A549 (cell line): ENCODE data around the gene ADAM19. TPM values are rescaled to one million over a fixed set of nuclear protein-coding genes. Genes with fewer than 3 reads are reported as not detected.
A peak's percentile ranks its signal among the peaks of the same experiment; 100 is the strongest.

Experiments
- ATAC-seq, 2 experiments: fragments of 200-7000 bp in 1 of 2; fragments of >200 bp in 1 of 2; cut with Nextera tagmentation in 1 of 2; cut with Tn5 transposase in 1 of 2; 3 replicates each; pipeline versions ENCODE4 v1.8.0 to v1.9.1; 2018 to 2020; ENCODE audit warnings: mild to moderate bottlenecking in 1 of 2, moderate library complexity in 1 of 2
- CTCF ChIA-PET: fragments of 300-600 bp; sonication (Branson Sonifier 250); formaldehyde crosslinking; extraction: SDS; loops from one replicate; lab custom pipeline; 2021; ENCODE audit warnings: antibody characterized with exemption, inconsistent platforms; lab: Yijun Ruan, JAX
- POLR2A ChIA-PET: fragments of 350-600 bp; formaldehyde crosslinking; extraction: SDS; loops from one replicate; lab custom pipeline; 2021; ENCODE audit warnings: antibody characterized with exemption, inconsistent platforms; lab: Yijun Ruan, JAX
- DNase-seq, 2 experiments: peaks; one replicate each; pipeline versions ENCODE4 v3.0.0 to v3.0.0-alpha.2; 2011 to 2016; ENCODE audit warnings: low read depth in 1 of 2, low spot score in 1 of 2
- FAIRE-seq: peaks from 2 replicates; lab custom pipeline; 2011; peaks lifted over from hg19 to GRCh38; lab: Jason Lieb, UNC
- H3K27ac ChIP-seq, 2 experiments: fragments of >200 bp; sonication (Bioruptor Twin); formaldehyde crosslinking; 3 replicates each; pipeline ENCODE4 v1.5.1; 2016 to 2017
- H3K4me1 ChIP-seq: fragments of >200 bp; sonication (Bioruptor Twin); formaldehyde crosslinking; 3 replicates; pipeline ENCODE4 v1.6.1; 2016
- H3K4me2 ChIP-seq: fragments of >200 bp; sonication (Bioruptor Twin); formaldehyde crosslinking; 3 replicates; pipeline ENCODE4 v1.6.1; 2016
- H3K4me3 ChIP-seq: fragments of >200 bp; sonication (Bioruptor Twin); formaldehyde crosslinking; 3 replicates; pipeline ENCODE4 v1.5.1; 2016
- H3K9me3 ChIP-seq: fragments of >200 bp; sonication (Bioruptor Twin); formaldehyde crosslinking; 3 replicates; pipeline ENCODE4 v1.6.1; 2016
- BCL3 ChIP-seq: fragments of >200 bp; sonication (Bioruptor Twin); formaldehyde crosslinking; IDR thresholded peaks from 3 replicates; pipeline ENCODE4 v1.6.1; 2016
- BHLHE40 ChIP-seq: IDR thresholded peaks from 2 replicates; pipeline ENCODE4 v1.6.1; 2012; ENCODE audit warnings: low read depth, low read length, inconsistent platforms
- CBX8 ChIP-seq: fragments of 200-600 bp; sonication (generic); IDR thresholded peaks from 2 replicates; pipeline ENCODE4 v1.6.1; 2016
- CEBPB ChIP-seq, 2 experiments: fragments of >200 bp in 1 of 2; sonication (Bioruptor Twin) in 1 of 2; formaldehyde crosslinking in 1 of 2; IDR thresholded peaks; 2 replicates each; pipeline ENCODE4 v1.6.1; 2012 to 2016
- CTCF ChIP-seq: fragments of >200 bp; sonication (Bioruptor Twin); formaldehyde crosslinking; IDR thresholded peaks from 3 replicates; pipeline ENCODE4 v1.5.1; 2016
- EHF ChIP-seq: fragments of 250-450 bp; sonication (Bioruptor Pico); IDR thresholded peaks from 2 replicates; pipeline ENCODE4 v1.5.0; 2020; ENCODE audit warnings: mild to moderate bottlenecking
- EHMT2 ChIP-seq: fragments of 200-600 bp; sonication (generic); IDR thresholded peaks from 2 replicates; pipeline ENCODE4 v1.6.1; 2016; ENCODE audit warnings: antibody characterized with exemption, low read depth, mild to moderate bottlenecking, moderate library complexity
- FOSB ChIP-seq: fragments of 250-450 bp; sonication (Bioruptor Pico); IDR thresholded peaks from 2 replicates; pipeline ENCODE4 v1.5.0; 2020; ENCODE audit warnings: mild to moderate bottlenecking, moderate library complexity
- FOSL2 ChIP-seq, 2 experiments: fragments of 450-650 bp in 1 of 2; fragments of >200 bp in 1 of 2; sonication (Bioruptor Twin) in 1 of 2; formaldehyde crosslinking; IDR thresholded peaks; 2 replicates each; pipeline versions ENCODE4 v1.5.0 to v1.6.1; 2016 to 2020; ENCODE audit warnings: mild to moderate bottlenecking in 1 of 2, moderate library complexity in 1 of 2
- GATA3 ChIP-seq: IDR thresholded peaks from 2 replicates; pipeline ENCODE4 v1.6.1; 2012; ENCODE audit warnings: borderline replicate concordance
- HDAC2 ChIP-seq: fragments of 200-600 bp; sonication (generic); IDR thresholded peaks from 2 replicates; pipeline ENCODE4 v1.6.1; 2016
- HES2 ChIP-seq: fragments of >200 bp; sonication (Bioruptor Twin); formaldehyde crosslinking; IDR thresholded peaks from 2 replicates; pipeline ENCODE4 v1.6.1; 2016
- HEYL ChIP-seq: fragments of 250-450 bp; sonication (Bioruptor Pico); IDR thresholded peaks from 2 replicates; pipeline ENCODE4 v1.8.0; 2021; ENCODE audit warnings: mild to moderate bottlenecking, moderate library complexity
- HOXA7 ChIP-seq: fragments of 250-450 bp; sonication (Bioruptor Pico); IDR thresholded peaks from 2 replicates; pipeline ENCODE4 v1.5.0; 2020; ENCODE audit warnings: mild to moderate bottlenecking, moderate library complexity
- HOXB5 ChIP-seq: fragments of 250-450 bp; sonication (Bioruptor Pico); IDR thresholded peaks from 2 replicates; pipeline ENCODE4 v1.5.0; 2020; ENCODE audit warnings: mild to moderate bottlenecking, moderate library complexity
- JUN ChIP-seq, 2 experiments: fragments of >200 bp; sonication (Bioruptor Twin); formaldehyde crosslinking; IDR thresholded peaks; 2 replicates in 1 of 2; 3 replicates in 1 of 2; pipeline ENCODE4 v1.6.1; 2016 to 2017
- KDM5A ChIP-seq: fragments of 200-600 bp; sonication (generic); IDR thresholded peaks from 2 replicates; pipeline ENCODE4 v1.6.1; 2016; ENCODE audit warnings: antibody characterized with exemption, mild to moderate bottlenecking
- MAFK ChIP-seq: fragments of 450-650 bp; IDR thresholded peaks from 2 replicates; pipeline ENCODE4 v1.6.1; 2014; ENCODE audit not compliant: partially characterized antibody
- MYC ChIP-seq: IDR thresholded peaks from 2 replicates; pipeline ENCODE4 v1.6.1; 2012; ENCODE audit warnings: mild to moderate bottlenecking, inconsistent platforms, low read length, improper control_type of control experiment, borderline replicate concordance
- NPAS2 ChIP-seq: fragments of 250-450 bp; sonication (Bioruptor Pico); IDR thresholded peaks from 2 replicates; pipeline ENCODE4 v1.8.0; 2022; ENCODE audit warnings: mild to moderate bottlenecking, moderate library complexity, borderline replicate concordance
- NR3C1 ChIP-seq: fragments of >200 bp; sonication (Bioruptor Twin); formaldehyde crosslinking; IDR thresholded peaks from 3 replicates; pipeline ENCODE4 v1.6.1; 2017
- PHF8 ChIP-seq: fragments of 200-600 bp; sonication (generic); IDR thresholded peaks from 2 replicates; pipeline ENCODE4 v1.6.1; 2016; ENCODE audit warnings: low read depth, mild to moderate bottlenecking, antibody characterized with exemption, moderate library complexity, borderline replicate concordance
- POLR2A ChIP-seq: IDR thresholded peaks from 2 replicates; pipeline ENCODE4 v1.6.1; 2012; ENCODE audit warnings: mild to moderate bottlenecking, low read length
- POLR2AphosphoS2 ChIP-seq: conservative IDR thresholded peaks from 2 replicates; pipeline ENCODE4 v1.6.1; 2012; ENCODE audit warnings: low read length, improper control_type of control experiment, inconsistent platforms
- RAD21 ChIP-seq, 2 experiments: fragments of >200 bp in 1 of 2; sonication (Bioruptor Twin) in 1 of 2; formaldehyde crosslinking in 1 of 2; IDR thresholded peaks in 1 of 2; conservative IDR thresholded peaks in 1 of 2; 2 replicates in 1 of 2; 3 replicates in 1 of 2; pipeline ENCODE4 v1.6.1; 2012 to 2018; ENCODE audit warnings: inconsistent platforms in 1 of 2
- RARB ChIP-seq: fragments of 250-450 bp; sonication (Bioruptor Pico); IDR thresholded peaks from 2 replicates; pipeline ENCODE4 v1.8.0; 2021; ENCODE audit warnings: mild to moderate bottlenecking, moderate library complexity
- RFX5 ChIP-seq: fragments of 450-650 bp; IDR thresholded peaks from 2 replicates; pipeline ENCODE4 v1.7.1; 2014; ENCODE audit warnings: antibody characterized with exemption, mild to moderate bottlenecking, moderate library complexity
- RNF2 ChIP-seq: fragments of 200-600 bp; sonication (generic); IDR thresholded peaks from 2 replicates; pipeline ENCODE4 v1.6.1; 2016; ENCODE audit warnings: low read depth, mild to moderate bottlenecking, antibody characterized with exemption, moderate library complexity, borderline replicate concordance
- SREBF2 ChIP-seq: fragments of 450-650 bp; IDR thresholded peaks from 2 replicates; pipeline ENCODE4 v1.6.1; 2014; ENCODE audit warnings: mild to moderate bottlenecking, moderate library complexity
- TFCP2L1 ChIP-seq: fragments of 250-450 bp; sonication (Bioruptor Pico); IDR thresholded peaks from 2 replicates; pipeline ENCODE4 v1.5.0; 2021; ENCODE audit warnings: mild to moderate bottlenecking
- TP53 ChIP-seq: fragments of 250-450 bp; sonication (Bioruptor Pico); IDR thresholded peaks from 2 replicates; pipeline ENCODE4 v1.5.0; 2021; ENCODE audit warnings: mild to moderate bottlenecking, moderate library complexity
- ZC3H11A ChIP-seq: fragments of 450-650 bp; IDR thresholded peaks from 2 replicates; pipeline ENCODE4 v1.6.1; 2014; ENCODE audit warnings: antibody characterized with exemption, mild to moderate bottlenecking
- WGBS: methylation state at CpG from one replicate; pipeline ENCODE4 v1.1.6; 2017; ENCODE audit errors: missing lambda C conversion rate; 5-methylcytosine and 5-hydroxymethylcytosine counted together
- polyA plus RNA-seq, 4 experiments: library from polyadenylated mRNA; depleted of rRNA in 3 of 4; stranded (reverse); fragments of >200 nt; fragmentation: RNase III in 1 of 4; extraction: RNeasy Plus Mini Kit Qiagen cat#74134 plus additional on column Dnase treatment in 1 of 4; gene quantifications; 2 replicates in 3 of 4; 3 replicates in 1 of 4; pipeline ENCODE4 v1.2.3, GENCODE V29; 2011 to 2017

ADAM19 gene
- polyA plus RNA-seq, 2 of the 4 experiments (the other 2 are of a cell fraction), result 7.7 to 15.2 TPM

- TF ChIP-seq HEYL (CRISPR knock-in tag) (no peak), HDAC2 (no peak), POLR2A (no peak), NR3C1 (no peak), TFCP2L1 (CRISPR knock-in tag) (no peak), EHMT2 (no peak), RAD21 (conservative IDR thresholded peaks at IDR 0.05 in 1 of 2, IDR thresholded peaks at IDR 0.05 in 1 of 2) (no peak), JUN (IDR thresholded peaks at IDR 0.05) (no peak), NPAS2 (CRISPR knock-in tag) (no peak), PHF8 (no peak), FOSB (no peak), SREBF2 (no peak), POLR2AphosphoS2 (no peak), HES2 (no peak), BHLHE40 (no peak), KDM5A (no peak), MYC (no peak), CEBPB (IDR thresholded peaks at IDR 0.05) (no peak), HOXA7 (no peak), BCL3 (no peak)
- Histone ChIP-seq H3K4me2 (no peak overlapping the region), H3K4me1 (no peaks in the 10 kb centered on the region), H3K4me3 (no peak overlapping the region), H3K9me3 (no peaks in the 10 kb centered on the region), H3K27ac (no peak overlapping the region)
- WGBS, result 92% methylated on average over 5 of the region's 5 CpGs
- FAIRE-seq (no peak), ATAC-seq (no peak), DNase-seq (no peak)
- ChIA-PET CTCF (interaction anchor here (0.8 to 1.3 kb wide), 2 partner anchors 106 to 137 kb away, joined by 3 to 4 read pairs; no protein-coding TSS in a partner anchor), POLR2A (no interaction called here)
Measured at GRCh38 chr5:157581901-157582300, 6.3 kb upstream of the ADAM19 start.

GRCh38 chr5:157578079-157578780, 2.7 kb upstream of the ADAM19 start:
- Histone ChIP-seq H3K4me2 (no peak overlapping the region), H3K27ac (no peak overlapping the region), H3K4me3 (no peak overlapping the region), H3K4me1 (peaks cover 11% of the 10 kb centered on the region; the same call in 1 of the 3 replicates), H3K9me3 (no peaks in the 10 kb centered on the region)
- ATAC-seq (no peak), DNase-seq (no peak), FAIRE-seq (no peak)
- ChIA-PET CTCF (interaction anchor here (0.6 to 1.3 kb wide), 2 partner anchors 18 to 89 kb away, joined by 3 to 4 read pairs; no protein-coding TSS in a partner anchor), POLR2A (no interaction called here)
- TF ChIP-seq JUN (IDR thresholded peaks at IDR 0.05), result no peak
- WGBS, result 88% methylated on average over 6 of the region's 6 CpGs

- Histone ChIP-seq H3K4me2 (peak overlapping the region; percentile 83; the same call in 1 of the 3 replicates), H3K4me1 (peaks cover 11% of the 10 kb centered on the region; the same call in 1 of the 3 replicates), H3K27ac (peak overlapping the region in 1 of 2 experiments; percentile 94; a peak in 3 of 6 replicates), H3K9me3 (no peaks in the 10 kb centered on the region), H3K4me3 (no peak overlapping the region)
- no peak for DNase-seq
- WGBS, result 81% methylated on average over 4 of the region's 4 CpGs
- ATAC-seq, result no peak
- CTCF ChIA-PET, result interaction anchor here (0.9 kb wide), 1 partner anchor 74 kb away, joined by 3 read pairs; no protein-coding TSS in a partner anchor
- POLR2A ChIA-PET, result interaction anchor here (1.2 kb wide), 1 partner anchor 155 kb away, joined by 6 read pairs; the partner anchor contains the start of gene THG1L
- no peak for FAIRE-seq
- TF ChIP-seq CTCF (no peak), ZC3H11A (no peak), FOSL2 (IDR thresholded peaks at IDR 0.05) (no peak), FOSL2 (CRISPR knock-in tag; IDR thresholded peaks at IDR 0.05) (no peak), FOSB (no peak), MAFK (no peak), RFX5 (no peak), PHF8 (no peak), GATA3 (no peak), KDM5A (no peak), EHF (no peak), HOXB5 (CRISPR knock-in tag) (no peak), CBX8 (no peak), RNF2 (no peak), SREBF2 (no peak), RARB (CRISPR knock-in tag) (no peak), CEBPB (IDR thresholded peaks at IDR 0.05) (no peak), TP53 (no peak)
Measured at GRCh38 chr5:157576678-157577077, 1.1 kb upstream of the ADAM19 start.
